A549 (cell line): ENCODE measurements around the gene RUNX1.

Experiments used
- BHLHE40 ChIP-seq: IDR thresholded peaks from 2 replicates; pipeline ENCODE4 v1.6.1; 2012; ENCODE audit warnings: low read depth, low read length, inconsistent platforms
- CHD2 ChIP-seq: fragments of 150-350 bp; IDR thresholded peaks from 2 replicates; pipeline ENCODE4 v1.6.1; 2014; ENCODE audit warnings: low read length; ENCODE audit not compliant: partially characterized antibody
- CTCF ChIP-seq: fragments of >200 bp; sonication (Bioruptor Twin); formaldehyde crosslinking; IDR thresholded peaks from 3 replicates; pipeline ENCODE4 v1.5.1; 2016
- EP300 ChIP-seq, 2 experiments: fragments of >200 bp; sonication (Bioruptor Twin); formaldehyde crosslinking; IDR thresholded peaks; 2 replicates in 1 of 2; 3 replicates in 1 of 2; pipeline ENCODE4 v1.6.1; 2016 to 2017
- HMGXB4 ChIP-seq: fragments of 250-450 bp; sonication (Bioruptor Pico); IDR thresholded peaks from 2 replicates; pipeline ENCODE4 v1.5.0; 2021; ENCODE audit warnings: mild to moderate bottlenecking, moderate library complexity, borderline replicate concordance
- NR3C1 ChIP-seq: fragments of >200 bp; sonication (Bioruptor Twin); formaldehyde crosslinking; IDR thresholded peaks from 3 replicates; pipeline ENCODE4 v1.6.1; 2017
- PBX3 ChIP-seq: IDR thresholded peaks from 2 replicates; pipeline ENCODE4 v1.6.1; 2012
- REST ChIP-seq: fragments of 200-600 bp; sonication (generic); IDR thresholded peaks from 2 replicates; pipeline ENCODE4 v1.6.1; 2016; ENCODE audit warnings: antibody characterized with exemption, mild to moderate bottlenecking, moderate library complexity
- SMC3 ChIP-seq: fragments of >200 bp; sonication (Bioruptor Twin); formaldehyde crosslinking; IDR thresholded peaks from 3 replicates; pipeline ENCODE4 v1.6.1; 2018; ENCODE audit warnings: inconsistent platforms
- TFCP2L1 ChIP-seq: fragments of 250-450 bp; sonication (Bioruptor Pico); IDR thresholded peaks from 2 replicates; pipeline ENCODE4 v1.5.0; 2021; ENCODE audit warnings: mild to moderate bottlenecking

GRCh38 chr21:34980423-34981115, 68.5 kb downstream of the RUNX1 start:
- no peak for TF ChIP-seq PBX3
- TF ChIP-seq CTCF: no peak
- no peak for TF ChIP-seq REST
- no peak for TF ChIP-seq BHLHE40
- no peak for TF ChIP-seq CHD2
- no peak for TF ChIP-seq EP300 (IDR thresholded peaks at IDR 0.05)
- TF ChIP-seq TFCP2L1 (CRISPR knock-in tag): no peak
- TF ChIP-seq SMC3: no peak
- no peak for TF ChIP-seq HMGXB4
- TF ChIP-seq NR3C1: no peak
